Keratinocyte (primary cell): Measurements from ENCODE around the gene COA4. TPM values are rescaled to one million over a fixed set of nuclear protein-coding genes. Genes with fewer than 3 reads are reported as not detected.

ENCODE experiments used
- DNase-seq: peaks from one replicate; pipeline ENCODE4 v3.0.0-alpha.2; 2011; ENCODE audit warnings: low read depth, missing footprints, low spot score
- FAIRE-seq: peaks from 2 replicates; lab custom pipeline; 2011; peaks lifted over from hg19 to GRCh38; lab: Jason Lieb, UNC
- H2AFZ ChIP-seq: 2 replicates; pipeline ENCODE4 v1.6.0; 2012; ENCODE audit warnings: low read length, control low read depth, inconsistent platforms; ENCODE audit not compliant: control insufficient read depth
- H3K27ac ChIP-seq: 2 replicates; pipeline ENCODE4 v1.5.1; 2011; ENCODE audit warnings: low read length; ENCODE audit not compliant: control insufficient read depth, insufficient read depth
- H3K27me3 ChIP-seq: 3 replicates; pipeline ENCODE4 v1.6.0; 2011; ENCODE audit warnings: low read length; ENCODE audit not compliant: control insufficient read depth, insufficient read depth; ENCODE audit errors: extremely low read depth
- H3K36me3 ChIP-seq, 2 experiments: 2 replicates in 1 of 2; 3 replicates in 1 of 2; pipeline ENCODE4 v1.5.1; 2011; ENCODE audit warnings: low read length in 2 of 2, mild to moderate bottlenecking in 1 of 2; ENCODE audit not compliant: control insufficient read depth in 2 of 2, insufficient read depth in 2 of 2; ENCODE audit errors: extremely low read depth in 1 of 2
- H3K4me1 ChIP-seq: 3 replicates; pipeline ENCODE4 v1.5.1; 2011; ENCODE audit warnings: low read length; ENCODE audit not compliant: control insufficient read depth, insufficient read depth; ENCODE audit errors: extremely low read depth
- H3K4me2 ChIP-seq: 3 replicates; pipeline ENCODE4 v1.6.0; 2011; ENCODE audit warnings: low read depth, low read length; ENCODE audit not compliant: control insufficient read depth, insufficient read depth; ENCODE audit errors: extremely low read depth
- H3K4me3 ChIP-seq, 3 experiments: fragments of 200-600 bp in 1 of 3; sonication (generic) in 1 of 3; 2 replicates in 2 of 3; 3 replicates in 1 of 3; pipeline ENCODE4 v1.5.1; 2011 to 2016; ENCODE audit warnings: low read length in 3 of 3, mild to moderate bottlenecking in 3 of 3, control low read depth in 2 of 3, inconsistent platforms in 1 of 3, low read depth in 1 of 3, mixed read lengths in 1 of 3, mixed run types in 1 of 3, moderate library complexity in 1 of 3; ENCODE audit not compliant: control insufficient read depth in 2 of 3, insufficient read depth in 2 of 3; ENCODE audit errors: extremely low read depth in 1 of 3
- H3K79me2 ChIP-seq: 2 replicates; pipeline ENCODE4 v1.6.0; 2012; ENCODE audit warnings: low read length; ENCODE audit not compliant: control insufficient read depth, insufficient read depth
- H3K9ac ChIP-seq: 3 replicates; pipeline ENCODE4 v1.6.0; 2011; ENCODE audit warnings: low read length; ENCODE audit not compliant: control insufficient read depth, insufficient read depth; ENCODE audit errors: extremely low read depth
- H3K9me1 ChIP-seq: 3 replicates; pipeline ENCODE4 v1.6.0; 2011; ENCODE audit warnings: low read length; ENCODE audit not compliant: control insufficient read depth, insufficient read depth; ENCODE audit errors: extremely low read depth
- H3K9me3 ChIP-seq: 2 replicates; pipeline ENCODE4 v1.5.1; 2012; ENCODE audit warnings: low read depth, low read length; ENCODE audit not compliant: control insufficient read depth
- H4K20me1 ChIP-seq: 3 replicates; pipeline ENCODE4 v1.6.0; 2011; ENCODE audit warnings: low read length; ENCODE audit not compliant: control insufficient read depth, insufficient read depth; ENCODE audit errors: extremely low read depth
- EZH2 ChIP-seq: IDR thresholded peaks from one replicate; pipeline ENCODE4 v1.6.1; 2012; ENCODE audit warnings: inconsistent platforms, mild to moderate bottlenecking, low read length, moderate library complexity
- dilution Hi-C: fragments of 300-500 bp; cut with MboI; formaldehyde crosslinking; loops from one replicate; pipeline ENCODE4 v1.7.0; 2020; ENCODE audit warnings: low sequenced_read_pairs; ENCODE audit not compliant: extremely low pct_ligation_motif_present
- polyA plus RNA-seq, 5 experiments: library from polyadenylated mRNA; depleted of rRNA in 3 of 5; stranded (reverse) in 3 of 5; stranded (forward) in 1 of 5; unstranded in 1 of 5; fragments of >200 nt; gene quantifications; 1 replicate in 1 of 5; 2 replicates in 3 of 5; 3 replicates in 1 of 5; pipeline versions ENCODE4 v1.2.1 to v1.2.3, GENCODE V29; 2011 to 2012; ENCODE audit warnings: missing spikeins in 2 of 5, low read depth in 1 of 5, low replicate concordance in 1 of 5
- TF ChIP-seq, protein P1 (sequence below), 3 experiments: IDR thresholded peaks in 1 of 3; conservative IDR thresholded peaks in 1 of 3; optimal IDR thresholded peaks in 1 of 3; 2 replicates in 2 of 3; 3 replicates in 1 of 3; pipeline versions ENCODE3 to v1.5.1; 2011; ENCODE audit warnings: low read length in 3 of 3, mild to moderate bottlenecking in 3 of 3, moderate library complexity in 2 of 3, control low read depth in 1 of 3, inconsistent platforms in 1 of 3; ENCODE audit not compliant: insufficient read depth in 2 of 3; ENCODE audit errors: extremely low read depth in 1 of 3

COA4 gene
- polyA plus RNA-seq, 1 donor (not counting 4 experiments of a cell fraction or from before 2014, with no cell fraction given): 82.2 TPM

DNA sequence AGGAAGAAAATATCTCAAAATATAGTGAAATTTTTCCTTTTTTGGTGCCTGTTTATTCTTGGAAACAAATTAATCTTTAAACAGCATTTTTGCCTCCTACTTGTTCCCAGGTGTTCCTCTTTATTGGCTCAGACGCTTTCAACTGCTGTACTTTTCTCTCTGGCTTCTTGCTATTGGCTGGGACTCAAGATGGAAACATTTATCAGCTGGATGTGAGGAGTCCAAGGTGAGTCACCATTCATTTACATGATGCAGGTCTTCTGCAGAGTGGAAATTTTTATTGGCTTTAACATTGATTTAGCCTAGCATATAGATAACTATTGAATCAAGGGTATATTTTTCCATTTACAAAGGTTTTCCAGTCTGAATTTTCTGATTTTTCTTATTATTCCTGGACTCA, 39.8 kb upstream of the COA4 start:
- no peaks in the 10 kb centered on the region for H3K79me2 ChIP-seq
- no peak overlapping the region for H3K27ac ChIP-seq
- H3K4me2 ChIP-seq: no peak overlapping the region
- H3K4me3 ChIP-seq: no peak overlapping the region
- no peaks in the 10 kb centered on the region for H4K20me1 ChIP-seq
- H3K9me3 ChIP-seq: no peaks in the 10 kb centered on the region
- no peak for DNase-seq
- TF ChIP-seq EZH2: no peak
- TF ChIP-seq, protein P1, sequence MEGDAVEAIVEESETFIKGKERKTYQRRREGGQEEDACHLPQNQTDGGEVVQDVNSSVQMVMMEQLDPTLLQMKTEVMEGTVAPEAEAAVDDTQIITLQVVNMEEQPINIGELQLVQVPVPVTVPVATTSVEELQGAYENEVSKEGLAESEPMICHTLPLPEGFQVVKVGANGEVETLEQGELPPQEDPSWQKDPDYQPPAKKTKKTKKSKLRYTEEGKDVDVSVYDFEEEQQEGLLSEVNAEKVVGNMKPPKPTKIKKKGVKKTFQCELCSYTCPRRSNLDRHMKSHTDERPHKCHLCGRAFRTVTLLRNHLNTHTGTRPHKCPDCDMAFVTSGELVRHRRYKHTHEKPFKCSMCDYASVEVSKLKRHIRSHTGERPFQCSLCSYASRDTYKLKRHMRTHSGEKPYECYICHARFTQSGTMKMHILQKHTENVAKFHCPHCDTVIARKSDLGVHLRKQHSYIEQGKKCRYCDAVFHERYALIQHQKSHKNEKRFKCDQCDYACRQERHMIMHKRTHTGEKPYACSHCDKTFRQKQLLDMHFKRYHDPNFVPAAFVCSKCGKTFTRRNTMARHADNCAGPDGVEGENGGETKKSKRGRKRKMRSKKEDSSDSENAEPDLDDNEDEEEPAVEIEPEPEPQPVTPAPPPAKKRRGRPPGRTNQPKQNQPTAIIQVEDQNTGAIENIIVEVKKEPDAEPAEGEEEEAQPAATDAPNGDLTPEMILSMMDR (optimal IDR thresholded peaks at IDR 0.05 in 1 of 3, IDR thresholded peaks at IDR 0.05 in 1 of 3, conservative IDR thresholded peaks at IDR 0.05 in 1 of 3; ENCODE audit: extremely low read depth in 1 of 3, insufficient read depth in 2 of 3, low read length in 3 of 3): no peak
- no peaks in the 10 kb centered on the region for H3K9me1 ChIP-seq
- peaks cover 8 to 22% of the 10 kb centered on the region in 2 experiments for H3K36me3 ChIP-seq
- no peak for FAIRE-seq
- dilution Hi-C loops: no loop called here
- no peak overlapping the region for H2AFZ ChIP-seq
- no peak overlapping the region for H3K9ac ChIP-seq
- H3K27me3 ChIP-seq: no peaks in the 10 kb centered on the region
- no peaks in the 10 kb centered on the region for H3K4me1 ChIP-seq

GRCh38 chr11:73914284-73914683, 37.6 kb upstream of the COA4 start:
- Histone ChIP-seq H3K4me2 (no peak overlapping the region), H3K4me1 (no peaks in the 10 kb centered on the region), H3K9ac (no peak overlapping the region), H3K9me1 (no peaks in the 10 kb centered on the region), H3K79me2 (no peaks in the 10 kb centered on the region), H3K27ac (no peak overlapping the region), H4K20me1 (no peaks in the 10 kb centered on the region), H3K27me3 (no peaks in the 10 kb centered on the region), H3K9me3 (no peaks in the 10 kb centered on the region), H2AFZ (no peak overlapping the region), H3K36me3 (peaks cover 6 to 17% of the 10 kb centered on the region in 2 experiments), H3K4me3 (no peak overlapping the region)
- FAIRE-seq (no peak), DNase-seq (no peak)
- no peak for TF ChIP-seq EZH2
- TF ChIP-seq, protein P1 (optimal IDR thresholded peaks at IDR 0.05 in 1 of 3, IDR thresholded peaks at IDR 0.05 in 1 of 3, conservative IDR thresholded peaks at IDR 0.05 in 1 of 3; ENCODE audit: extremely low read depth in 1 of 3, insufficient read depth in 2 of 3, low read length in 3 of 3): no peak
- dilution Hi-C loops: no loop called here
